Fibroblast of the aortic adventitia (primary cell): ENCODE results near the gene BOLL. TPM values are rescaled to one million over a fixed set of nuclear protein-coding genes. Genes with fewer than 3 reads are reported as not detected.

Experiments
- DNase-seq: peaks from one replicate; pipeline ENCODE4 v3.0.0-alpha.2; 2010; ENCODE audit warnings: low read depth
- H3K4me3 ChIP-seq: 2 replicates; pipeline ENCODE4 v1.5.1; 2011; ENCODE audit warnings: low read depth, mild to moderate bottlenecking, control low read depth, low read length, moderate library complexity
- total RNA-seq: library from RNA; depleted of rRNA; stranded (reverse); fragments of >200 nt; gene quantifications from 2 replicates; pipeline ENCODE4 v1.2.3, GENCODE V29; 2012; ENCODE audit warnings: low replicate concordance
- TF ChIP-seq, protein P1 (sequence below): IDR thresholded peaks from 2 replicates; pipeline ENCODE4 v1.5.1; 2011; ENCODE audit warnings: mild to moderate bottlenecking, low read length, control low read depth, inconsistent platforms; ENCODE audit not compliant: insufficient read depth

The BOLL gene
- total RNA-seq, 1 donor = not detected

DNA sequence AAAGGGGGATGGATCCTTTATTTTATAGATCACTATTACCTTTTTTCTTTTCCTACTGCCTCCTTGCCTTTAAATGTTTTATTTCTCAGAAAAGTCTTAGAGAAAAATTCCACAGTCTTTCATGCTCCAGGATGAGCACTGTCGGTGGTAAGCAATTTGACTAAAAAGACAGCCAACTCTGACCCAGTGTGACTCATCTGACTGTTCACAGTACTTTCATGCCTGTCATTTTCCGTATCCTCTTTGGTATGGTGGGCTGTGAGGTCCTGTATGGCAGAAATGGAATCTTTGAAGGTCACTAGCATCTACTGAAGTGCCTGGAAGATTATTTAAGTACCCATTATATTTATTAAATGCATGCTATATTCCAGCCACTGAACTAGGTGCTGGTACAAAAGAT is 107.6 kb downstream of the BOLL start:
- TF ChIP-seq, protein P1, sequence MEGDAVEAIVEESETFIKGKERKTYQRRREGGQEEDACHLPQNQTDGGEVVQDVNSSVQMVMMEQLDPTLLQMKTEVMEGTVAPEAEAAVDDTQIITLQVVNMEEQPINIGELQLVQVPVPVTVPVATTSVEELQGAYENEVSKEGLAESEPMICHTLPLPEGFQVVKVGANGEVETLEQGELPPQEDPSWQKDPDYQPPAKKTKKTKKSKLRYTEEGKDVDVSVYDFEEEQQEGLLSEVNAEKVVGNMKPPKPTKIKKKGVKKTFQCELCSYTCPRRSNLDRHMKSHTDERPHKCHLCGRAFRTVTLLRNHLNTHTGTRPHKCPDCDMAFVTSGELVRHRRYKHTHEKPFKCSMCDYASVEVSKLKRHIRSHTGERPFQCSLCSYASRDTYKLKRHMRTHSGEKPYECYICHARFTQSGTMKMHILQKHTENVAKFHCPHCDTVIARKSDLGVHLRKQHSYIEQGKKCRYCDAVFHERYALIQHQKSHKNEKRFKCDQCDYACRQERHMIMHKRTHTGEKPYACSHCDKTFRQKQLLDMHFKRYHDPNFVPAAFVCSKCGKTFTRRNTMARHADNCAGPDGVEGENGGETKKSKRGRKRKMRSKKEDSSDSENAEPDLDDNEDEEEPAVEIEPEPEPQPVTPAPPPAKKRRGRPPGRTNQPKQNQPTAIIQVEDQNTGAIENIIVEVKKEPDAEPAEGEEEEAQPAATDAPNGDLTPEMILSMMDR = no peak

DNA sequence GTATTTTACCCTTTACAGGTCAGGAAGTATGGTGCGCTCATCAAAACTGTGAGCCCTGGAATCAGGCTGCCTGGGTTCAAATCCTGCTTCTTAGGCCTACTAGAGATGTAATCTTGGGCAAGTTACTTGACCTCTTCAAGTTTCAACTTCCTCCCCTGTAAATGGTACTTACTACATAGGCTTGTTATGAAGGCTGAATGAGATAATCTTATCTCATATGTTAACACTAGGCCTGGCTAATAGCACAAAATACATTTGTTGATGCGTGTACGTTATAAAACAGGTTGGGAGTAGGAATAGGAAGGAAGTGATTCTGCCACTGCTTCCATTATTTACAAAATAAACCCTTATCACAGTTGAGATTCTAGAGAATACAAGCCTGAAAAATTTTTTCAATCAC is 108.1 kb downstream of the BOLL start:
- no peak for DNase-seq
- no peak overlapping the region for H3K4me3 ChIP-seq

More for the DNA sequence above, 107.6 kb downstream of the BOLL start:
- H3K4me3 ChIP-seq = no peak overlapping the region
- no peak for DNase-seq

More for the DNA sequence above, 108.1 kb downstream of the BOLL start:
- TF ChIP-seq, protein P1 = no peak

Other genes with a start within 250 kb of the BOLL start
- 6.4 and 16.4 TPM in 2 replicates for gene RFTN2, start 109.7 kb downstream of the BOLL start, total RNA-seq
- 1.6 and 3.5 TPM in 2 replicates for gene MARS2, start 80.0 kb downstream of the BOLL start, total RNA-seq
- 12.4 and 17.7 TPM in 2 replicates for gene PLCL1, start 19.3 kb upstream of the BOLL start, total RNA-seq